ENCODE measurements around the gene C1orf141.

DNA sequence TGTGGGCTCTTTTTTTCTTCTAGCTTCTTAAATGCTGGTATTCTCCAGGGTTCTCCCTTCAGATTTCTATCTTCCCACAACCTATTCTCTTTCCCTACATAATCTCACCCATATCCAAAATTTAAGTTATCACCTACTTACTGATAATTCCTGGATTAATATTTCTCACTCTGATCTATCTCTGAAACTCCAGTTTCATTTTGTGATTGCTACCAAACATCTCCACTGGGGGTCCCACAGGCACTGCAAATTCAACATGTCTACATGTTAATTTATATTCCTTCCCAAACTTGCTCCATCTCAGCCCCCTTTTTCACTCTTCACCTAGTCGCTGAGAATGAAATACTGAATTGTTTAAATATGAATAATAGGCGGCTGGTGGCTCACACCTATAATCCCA is 9.9 kb upstream of the C1orf141 start:
- no peak for TF ChIP-seq POLR2A (IDR thresholded peaks at IDR 0.05)
- TF ChIP-seq CTCF (IDR thresholded peaks at IDR 0.05): peak; percentile 9 to 27 (median 24)

All from adrenal gland (tissue), 5 donors.